Glutamatergic neuron (in vitro differentiated cells): ENCODE data around the gene DDX10. TPM values are rescaled to one million over a fixed set of nuclear protein-coding genes. Genes with fewer than 3 reads are reported as not detected.

Experiments used
- DNase-seq: peaks from one replicate; pipeline ENCODE4 v3.0.0; 2022
- H3K27ac Mint-ChIP-seq: one replicate; pipeline ENCODE4 v1.8.0; 2020; ENCODE audit warnings: mild to moderate bottlenecking, mixed read lengths, inconsistent platforms; ENCODE audit not compliant: unreplicated experiment
- H3K27me3 Mint-ChIP-seq: one replicate; pipeline ENCODE4 v1.8.0; 2020; ENCODE audit warnings: mild to moderate bottlenecking, moderate library complexity, mixed read lengths, inconsistent platforms; ENCODE audit not compliant: unreplicated experiment
- H3K36me3 Mint-ChIP-seq: one replicate; pipeline ENCODE4 v1.8.0; 2020; ENCODE audit warnings: mild to moderate bottlenecking, mixed read lengths, inconsistent platforms; ENCODE audit not compliant: unreplicated experiment
- H3K4me1 Mint-ChIP-seq: one replicate; pipeline ENCODE4 v1.8.0; 2020; ENCODE audit warnings: mild to moderate bottlenecking, low read depth, mixed read lengths, inconsistent platforms; ENCODE audit not compliant: unreplicated experiment
- H3K4me3 Mint-ChIP-seq: one replicate; pipeline ENCODE4 v1.8.0; 2020; ENCODE audit warnings: mild to moderate bottlenecking, mixed read lengths, inconsistent platforms; ENCODE audit not compliant: unreplicated experiment
- H3K9me3 Mint-ChIP-seq: one replicate; pipeline ENCODE4 v1.8.0; 2020; ENCODE audit warnings: mild to moderate bottlenecking, moderate library complexity, mixed read lengths, inconsistent platforms; ENCODE audit not compliant: unreplicated experiment
- CTCF ChIP-seq: fragments of 200-600 bp; sonication (generic); IDR thresholded peaks from one replicate; pipeline ENCODE4 v1.5.0; 2021; ENCODE audit not compliant: partially characterized antibody, unreplicated experiment
- total RNA-seq: library from RNA; stranded (reverse); fragmentation: NEBNext Ultra II Directional; extraction: Animal tissue kit (Norgen Biotek cat#: 25700); gene quantifications from one replicate; pipeline ENCODE4 v1.2.1, GENCODE V29; 2021; ENCODE audit not compliant: unreplicated experiment

The DDX10 gene
- total RNA-seq, 1 donor from 2014 or later, result 18.8 TPM

- Mint-ChIP-seq H3K4me3 (no peak overlapping the region), H3K4me1 (peaks cover 13% of the 10 kb centered on the region), H3K9me3 (no peaks in the 10 kb centered on the region), H3K27me3 (no peaks in the 10 kb centered on the region), H3K27ac (no peak overlapping the region), H3K36me3 (no peaks in the 10 kb centered on the region)
- no peak for DNase-seq
- TF ChIP-seq CTCF, result no peak
Measured at GRCh38 chr11:108890482-108891105, 225.7 kb downstream of the DDX10 start.

- H3K36me3 Mint-ChIP-seq, result no peaks in the 10 kb centered on the region
- peaks cover 13% of the 10 kb centered on the region for H3K4me1 Mint-ChIP-seq
- no peaks in the 10 kb centered on the region for H3K9me3 Mint-ChIP-seq
- no peak overlapping the region for H3K4me3 Mint-ChIP-seq
- no peak for TF ChIP-seq CTCF
- no peak overlapping the region for H3K27ac Mint-ChIP-seq
- no peak for DNase-seq
- H3K27me3 Mint-ChIP-seq, result no peaks in the 10 kb centered on the region
Measured at GRCh38 chr11:108891143-108891542, 226.3 kb downstream of the DDX10 start.

- H3K27ac Mint-ChIP-seq, result no peak overlapping the region
Measured at GRCh38 chr11:108891909-108892511, 227.1 kb downstream of the DDX10 start.

GRCh38 chr11:108895579-108896480 is 231.0 kb downstream of the DDX10 start:
- Mint-ChIP-seq H3K36me3 (no peaks in the 10 kb centered on the region), H3K27ac (no peak overlapping the region), H3K4me3 (no peak overlapping the region), H3K27me3 (no peaks in the 10 kb centered on the region), H3K4me1 (peaks cover 13% of the 10 kb centered on the region), H3K9me3 (no peaks in the 10 kb centered on the region)
- TF ChIP-seq CTCF, result no peak
- no peak for DNase-seq

More at GRCh38 chr11:108891909-108892511, 227.1 kb downstream of the DDX10 start:
- no peak for TF ChIP-seq CTCF
- no peak for DNase-seq
- Mint-ChIP-seq H3K4me3 (no peak overlapping the region), H3K36me3 (no peaks in the 10 kb centered on the region), H3K27me3 (no peaks in the 10 kb centered on the region), H3K4me1 (peaks cover 15% of the 10 kb centered on the region), H3K9me3 (no peaks in the 10 kb centered on the region)
